Thyroid gland (tissue), 4 donors: Measurements from ENCODE around the gene HLF. TPM values are rescaled to one million over a fixed set of nuclear protein-coding genes. Genes with fewer than 3 reads are reported as not detected.
A peak's percentile ranks its signal among the peaks of the same experiment; 100 is the strongest.

Experiments used
- DNase-seq, 2 donors: peaks; one replicate each; pipeline ENCODE4 v3.0.0-alpha.2; 2019
- H3K27ac ChIP-seq, 3 donors: fragments of 200-600 bp; sonication (generic); 1 replicate in 2 of 3; 2 replicates in 1 of 3; pipeline ENCODE4 v1.5.1; 2016 to 2019; ENCODE audit warnings: mild to moderate bottlenecking in 1 of 3, moderate library complexity in 1 of 3
- H3K27me3 ChIP-seq: fragments of 200-600 bp; sonication (generic); one replicate; pipeline ENCODE4 v1.5.1; 2019
- H3K36me3 ChIP-seq, 2 donors: fragments of 200-600 bp; sonication (generic); one replicate each; pipeline ENCODE4 v1.5.1; 2016 to 2019
- H3K4me1 ChIP-seq, 2 donors: fragments of 200-600 bp; sonication (generic); one replicate each; pipeline ENCODE4 v1.5.1; 2017 to 2019
- H3K4me3 ChIP-seq, 3 donors: fragments of 200-600 bp; sonication (generic); replicated peaks in 1 of 3; 1 replicate in 2 of 3; 2 replicates in 1 of 3; pipeline ENCODE4 v1.5.1; 2016; ENCODE audit warnings: mild to moderate bottlenecking in 1 of 3
- H3K9me3 ChIP-seq: fragments of 200-600 bp; sonication (generic); one replicate; pipeline ENCODE4 v1.5.1; 2017
- CTCF ChIP-seq, 6 experiments: fragments of 200-600 bp in 3 of 6; fragments of 450-650 bp in 3 of 6; sonication (generic) in 3 of 6; IDR thresholded peaks; one replicate each; pipeline ENCODE4 v1.5.1; 2016 to 2019; ENCODE audit warnings: antibody characterized with exemption in 6 of 6, mild to moderate bottlenecking in 2 of 6, inconsistent platforms in 1 of 6, moderate library complexity in 1 of 6
- POLR2A ChIP-seq, 2 donors: fragments of 450-650 bp; IDR thresholded peaks; one replicate each; pipeline ENCODE4 v1.6.1; 2017; ENCODE audit warnings: antibody characterized with exemption in 2 of 2, mild to moderate bottlenecking in 2 of 2, moderate library complexity in 1 of 2
- WGBS, 2 donors: methylation state at CpG; one replicate each; pipeline ENCODE4 v1.1.5; 2017; 5-methylcytosine and 5-hydroxymethylcytosine counted together
- intact Hi-C: fragments of 100-400 bp; cut with DNase I; formaldehyde crosslinking; loops from one replicate; pipeline ENCODE4 v1.15.1; 2023
- total RNA-seq, 4 donors: library from RNA; depleted of rRNA; stranded (reverse); fragments of >200 nt; gene quantifications; one replicate each; pipeline ENCODE4 v1.2.3, GENCODE V29; 2016

Gene HLF
- total RNA-seq, 4 donors from 2014 or later, result 39.4 to 54.1 (median 51.7) TPM

DNA sequence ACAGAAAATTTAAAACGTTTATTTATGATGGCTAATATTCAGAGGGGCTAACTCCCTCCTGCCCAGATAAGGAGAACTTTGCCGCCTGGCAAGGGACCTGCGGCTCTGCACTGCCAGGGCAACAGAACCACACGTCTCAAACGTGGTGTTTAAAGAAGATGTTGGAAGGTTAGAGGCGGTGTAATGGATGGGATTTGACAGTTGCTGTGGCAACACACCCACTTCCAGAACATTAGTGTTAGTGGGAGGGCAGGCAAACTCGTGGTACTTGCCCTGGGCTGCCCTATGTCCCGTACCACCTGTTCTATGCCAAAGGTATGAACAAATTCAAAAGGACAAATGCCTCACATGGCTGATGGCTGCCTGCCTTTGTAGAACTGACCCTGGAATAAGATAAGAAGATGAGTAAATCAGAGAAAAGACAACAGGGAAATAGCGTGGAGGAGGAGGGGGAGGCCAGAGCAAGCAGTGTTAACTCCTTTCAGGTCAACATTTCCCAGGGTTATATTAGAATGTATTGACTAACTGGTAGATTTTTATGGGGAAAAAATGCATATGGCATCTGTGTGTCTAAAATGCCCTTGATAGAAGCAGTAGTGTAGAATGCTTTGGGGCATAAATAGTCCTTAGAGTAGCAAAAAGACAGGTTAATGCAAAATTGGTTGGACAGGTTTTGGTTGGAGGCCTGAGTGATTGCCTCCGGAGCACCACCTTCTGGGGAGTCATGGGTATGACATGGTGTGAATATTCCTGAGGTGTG, 30.8 kb downstream of the HLF start:
- Histone ChIP-seq H3K4me1 (peaks cover 5 to 7% of the 10 kb centered on the region in 2 donors), H3K4me3 (no peak overlapping the region), H3K27ac (no peak overlapping the region), H3K36me3 (peaks cover 0 to 3% of the 10 kb centered on the region in 2 donors), H3K9me3 (no peaks in the 10 kb centered on the region), H3K27me3 (no peaks in the 10 kb centered on the region)
- intact Hi-C loops, result loop anchor here (10.0 kb wide), 2 partner anchors 51 to 241 kb away; no protein-coding TSS in a partner anchor
- peak; percentile 62 to 73 for DNase-seq
- WGBS, 2 donors, result 54 to 64% methylated on average over 10 of the region's 10 CpGs
- peak; percentile 71 to 91 (median 84) for TF ChIP-seq CTCF (IDR thresholded peaks at IDR 0.05)
- no peak for TF ChIP-seq POLR2A (IDR thresholded peaks at IDR 0.05)

DNA sequence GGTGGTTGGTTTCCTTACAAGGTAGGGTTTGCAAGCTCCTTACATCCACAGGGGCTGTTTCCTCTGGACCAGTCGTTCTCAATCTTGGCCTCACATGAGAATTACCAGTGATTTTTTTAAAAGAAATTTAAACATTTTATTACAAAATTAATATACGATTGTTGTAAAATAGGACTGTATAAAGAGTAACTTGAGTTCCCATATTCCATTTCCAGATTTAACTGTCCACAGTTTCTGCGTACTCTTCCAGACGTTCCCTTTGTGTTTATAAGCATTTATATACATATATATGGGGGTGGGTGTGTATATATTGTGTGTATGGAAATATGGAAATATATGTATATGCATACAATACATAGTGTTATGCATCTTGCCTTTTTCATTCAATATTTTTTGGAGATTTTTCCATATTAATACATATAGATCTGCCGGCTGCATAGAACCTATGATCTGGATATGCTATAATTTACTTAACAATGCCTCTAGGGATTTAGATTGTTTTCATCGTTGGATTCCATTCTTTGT, 31.5 kb downstream of the HLF start:
- Histone ChIP-seq H3K27me3 (no peaks in the 10 kb centered on the region), H3K9me3 (no peaks in the 10 kb centered on the region), H3K4me1 (peaks cover 4 to 7% of the 10 kb centered on the region in 2 donors), H3K27ac (no peak overlapping the region), H3K4me3 (no peak overlapping the region), H3K36me3 (peaks cover 0 to 3% of the 10 kb centered on the region in 2 donors)
- WGBS, 2 donors, result 56 to 59% methylated on average over 6 of the region's 6 CpGs
- intact Hi-C loops, result loop anchor here (10.0 kb wide), 2 partner anchors 51 to 241 kb away; no protein-coding TSS in a partner anchor
- TF ChIP-seq POLR2A (IDR thresholded peaks at IDR 0.05) (no peak), CTCF (IDR thresholded peaks at IDR 0.05) (peak in 1 of 6 experiments; percentile 5)
- DNase-seq, result no peak

- Histone ChIP-seq H3K27ac (no peak overlapping the region), H3K36me3 (peaks cover 0 to 3% of the 10 kb centered on the region in 2 donors), H3K27me3 (no peaks in the 10 kb centered on the region), H3K4me1 (peaks cover 8 to 10% of the 10 kb centered on the region in 2 donors), H3K9me3 (no peaks in the 10 kb centered on the region), H3K4me3 (no peak overlapping the region)
- 96 to 97% methylated on average over 1 of the region's 1 CpG for WGBS, 2 donors
- no peak for TF ChIP-seq POLR2A (IDR thresholded peaks at IDR 0.05)
- no peak for TF ChIP-seq CTCF (IDR thresholded peaks at IDR 0.05)
- DNase-seq, result no peak
- intact Hi-C loops, result loop anchor here (10.0 kb wide), 2 partner anchors 52 to 242 kb away; no protein-coding TSS in a partner anchor
Measured at GRCh38 chr17:55296699-55297098, 31.9 kb downstream of the HLF start.

DNA sequence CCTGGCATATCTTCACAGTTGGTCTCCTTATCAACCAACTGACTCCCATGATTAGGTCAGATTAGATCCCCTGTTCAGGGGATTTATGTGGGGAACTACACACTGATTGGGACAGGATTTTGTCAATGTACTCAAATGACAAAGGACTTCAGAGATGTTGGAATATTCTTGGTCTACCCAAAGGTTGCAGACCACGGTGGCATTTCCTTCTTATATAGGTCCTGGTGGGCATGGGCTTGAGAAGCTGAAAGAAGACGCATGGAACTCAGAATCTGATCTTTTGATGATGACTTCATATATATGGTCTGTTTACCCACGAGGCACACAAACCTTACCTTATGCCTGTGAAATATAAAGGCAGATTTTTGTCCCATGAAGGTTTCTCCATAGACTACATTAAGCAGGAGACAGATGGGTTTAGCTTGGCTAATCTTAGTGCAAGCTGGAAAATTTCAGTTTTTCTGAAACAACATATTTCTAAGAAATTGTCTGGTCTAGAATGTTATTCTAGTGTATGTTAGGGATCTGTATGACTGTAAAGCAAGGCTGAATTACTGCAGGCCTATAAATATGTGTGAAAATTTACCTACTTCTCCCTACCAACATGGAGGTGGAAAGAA, 33.5 kb downstream of the HLF start:
- Histone ChIP-seq H3K27ac (no peak overlapping the region), H3K27me3 (no peaks in the 10 kb centered on the region), H3K4me1 (peaks cover 10 to 13% of the 10 kb centered on the region in 2 donors), H3K36me3 (peaks cover 0 to 3% of the 10 kb centered on the region in 2 donors), H3K9me3 (no peaks in the 10 kb centered on the region), H3K4me3 (no peak overlapping the region)
- intact Hi-C loops, result loop anchor here (10.0 kb wide), 2 partner anchors 53 to 243 kb away; no protein-coding TSS in a partner anchor
- no peak for TF ChIP-seq CTCF (IDR thresholded peaks at IDR 0.05)
- no peak for TF ChIP-seq POLR2A (IDR thresholded peaks at IDR 0.05)
- no peak for DNase-seq
- WGBS, 2 donors, result 90 to 93% methylated on average over 3 of the region's 3 CpGs
